ENCODE results near the gene UBE4B. TPM values are rescaled to one million over a fixed set of nuclear protein-coding genes. Genes with fewer than 3 reads are reported as not detected.
"Not testable (repeated sequence)": the region's sequence is repeated elsewhere in the genome, so short reads cannot be mapped to it uniquely, and the experiment has no call there.

UBE4B gene
- total RNA-seq, 1 donor from 2014 or later, result 39.1 TPM

DNA sequence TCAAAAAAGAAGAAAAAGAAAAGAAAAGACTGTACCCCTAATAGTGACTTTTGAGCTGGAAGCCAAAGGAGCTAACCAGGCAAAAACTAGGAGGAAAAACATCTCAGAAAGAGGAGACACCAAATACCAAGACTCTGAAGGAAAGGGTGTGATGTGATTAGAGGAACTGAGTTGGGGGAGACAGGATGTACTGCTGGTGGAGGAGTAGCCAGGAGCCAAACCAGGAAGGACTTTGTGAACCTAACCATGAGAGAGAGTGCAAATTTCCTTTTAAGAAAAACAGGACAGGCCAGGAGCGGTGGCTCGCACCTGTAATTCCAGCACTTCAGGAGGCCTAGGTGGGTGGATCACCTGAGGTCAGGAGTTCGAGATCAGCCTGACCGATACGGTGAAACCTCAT, 39.8 kb upstream of the UBE4B start:
- Histone ChIP-seq H3K9me3 (no peaks in the 10 kb centered on the region), H3K36me3 (no peaks in the 10 kb centered on the region), H3K4me1 (peaks cover 33% of the 10 kb centered on the region), H3K27me3 (ENCODE audit: low read depth) (peaks cover 30% of the 10 kb centered on the region), H3K27ac (peak overlapping the region; percentile 18), H3K4me3 (no peak overlapping the region)
- TF ChIP-seq, protein P1, sequence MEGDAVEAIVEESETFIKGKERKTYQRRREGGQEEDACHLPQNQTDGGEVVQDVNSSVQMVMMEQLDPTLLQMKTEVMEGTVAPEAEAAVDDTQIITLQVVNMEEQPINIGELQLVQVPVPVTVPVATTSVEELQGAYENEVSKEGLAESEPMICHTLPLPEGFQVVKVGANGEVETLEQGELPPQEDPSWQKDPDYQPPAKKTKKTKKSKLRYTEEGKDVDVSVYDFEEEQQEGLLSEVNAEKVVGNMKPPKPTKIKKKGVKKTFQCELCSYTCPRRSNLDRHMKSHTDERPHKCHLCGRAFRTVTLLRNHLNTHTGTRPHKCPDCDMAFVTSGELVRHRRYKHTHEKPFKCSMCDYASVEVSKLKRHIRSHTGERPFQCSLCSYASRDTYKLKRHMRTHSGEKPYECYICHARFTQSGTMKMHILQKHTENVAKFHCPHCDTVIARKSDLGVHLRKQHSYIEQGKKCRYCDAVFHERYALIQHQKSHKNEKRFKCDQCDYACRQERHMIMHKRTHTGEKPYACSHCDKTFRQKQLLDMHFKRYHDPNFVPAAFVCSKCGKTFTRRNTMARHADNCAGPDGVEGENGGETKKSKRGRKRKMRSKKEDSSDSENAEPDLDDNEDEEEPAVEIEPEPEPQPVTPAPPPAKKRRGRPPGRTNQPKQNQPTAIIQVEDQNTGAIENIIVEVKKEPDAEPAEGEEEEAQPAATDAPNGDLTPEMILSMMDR (IDR thresholded peaks at IDR 0.05), result no peak
- intact Hi-C loops (cut with DNase I), result no loop called here
- DNase-seq (no peak), ATAC-seq (no peak)

DNA sequence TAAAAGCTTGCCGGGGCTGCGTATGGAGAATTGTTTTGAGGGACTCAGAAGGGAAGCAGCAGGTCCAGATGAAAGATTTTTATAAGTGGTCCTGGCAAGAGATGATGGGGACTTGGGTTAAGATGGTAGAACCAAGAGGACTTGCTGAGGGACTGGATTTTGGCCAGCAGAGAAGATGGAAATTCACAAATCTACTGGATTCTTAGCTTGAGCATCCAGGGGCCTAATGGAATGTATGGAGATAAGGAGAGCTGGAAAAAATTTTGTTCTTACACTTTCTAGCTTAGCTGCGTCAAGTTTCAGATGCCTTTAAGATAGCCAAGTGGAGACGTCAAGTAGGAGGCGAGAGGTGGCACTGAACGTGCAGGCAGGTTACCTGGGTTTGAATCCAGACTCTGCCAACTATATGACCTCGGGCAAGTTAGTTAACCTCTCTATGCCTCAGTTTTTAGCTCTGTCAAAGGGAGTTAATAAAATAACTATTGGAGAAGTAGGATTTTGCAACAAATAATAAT, 39.1 kb upstream of the UBE4B start:
- DNase-seq (no peak), ATAC-seq (no peak)
- intact Hi-C loops (cut with DNase I), result no loop called here
- H3K9me3 ChIP-seq, result no peaks in the 10 kb centered on the region
- no peaks in the 10 kb centered on the region for H3K36me3 ChIP-seq
- TF ChIP-seq, protein P1 (IDR thresholded peaks at IDR 0.05), result no peak
- H3K27ac ChIP-seq, result no peak overlapping the region
- H3K4me1 ChIP-seq, result peaks cover 37% of the 10 kb centered on the region
- peaks cover 37% of the 10 kb centered on the region for H3K27me3 ChIP-seq (ENCODE audit: low read depth)
- no peak overlapping the region for H3K4me3 ChIP-seq

DNA sequence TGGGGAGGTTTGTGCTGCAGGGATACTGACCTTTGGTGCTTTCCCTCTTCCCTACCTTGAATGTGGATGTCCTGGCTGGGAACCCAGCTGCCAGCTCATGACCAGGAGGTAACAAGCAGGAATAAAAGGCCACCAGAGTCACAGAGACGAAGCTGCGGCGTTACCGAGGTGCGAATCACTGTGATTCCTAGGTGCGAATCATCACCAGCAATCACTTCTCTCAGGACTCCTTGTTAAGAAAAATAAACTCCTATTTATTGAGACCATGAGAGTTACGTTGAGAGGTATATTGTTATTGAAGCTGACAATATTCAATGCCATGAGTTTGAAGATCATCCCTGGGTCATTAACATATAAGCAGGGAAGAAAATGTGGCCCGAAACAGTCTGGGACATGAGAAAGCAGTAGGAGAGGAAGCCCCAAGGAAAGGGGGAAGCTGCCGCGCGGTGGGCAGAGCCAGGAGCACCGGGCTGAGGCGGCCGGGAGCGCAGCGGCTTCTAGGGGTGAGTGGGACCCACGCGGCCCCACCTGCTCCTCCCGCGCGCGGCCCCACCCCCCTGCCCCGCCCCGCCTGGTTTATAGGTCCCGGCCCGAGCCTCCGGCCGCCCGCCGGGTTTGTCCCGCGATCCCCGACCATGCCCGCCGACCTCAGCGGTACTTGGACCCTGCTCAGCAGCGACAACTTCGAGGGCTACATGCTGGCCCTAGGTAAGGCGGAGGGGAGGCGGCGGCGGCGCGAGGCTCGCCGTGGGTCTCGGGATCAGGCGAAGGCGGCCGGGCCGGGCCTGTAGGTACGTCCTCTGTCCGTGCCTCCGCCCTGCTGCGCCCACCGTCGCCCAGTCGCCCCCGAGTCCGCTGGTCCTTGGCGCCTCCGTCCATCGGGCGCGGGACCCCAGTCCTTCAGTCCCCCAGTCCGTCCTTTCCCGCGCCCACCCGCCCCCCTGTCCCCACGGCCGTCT, 35.9 kb upstream of the UBE4B start, which contains the start of gene RBP7:
RBP7 (plus strand) TSS at position 605 of the 959 bp plus-strand sequence; CDS start at position 636, 31 bp downstream.
- ATAC-seq (peak; percentile 62 to 73), DNase-seq (peak; percentile 68)
- no peak within 1 kb of the TSS for H3K27ac ChIP-seq
- no peaks in the 10 kb centered on the region for H3K36me3 ChIP-seq
- intact Hi-C loops (cut with DNase I), result no loop called here
- peak within 1 kb of the TSS; percentile 59 for H3K4me3 ChIP-seq
- H3K9me3 ChIP-seq, result no peaks in the 10 kb centered on the region
- peaks cover 20% of the 10 kb centered on the region for H3K4me1 ChIP-seq
- peaks cover 65% of the 10 kb centered on the region for H3K27me3 ChIP-seq (ENCODE audit: low read depth)
- TF ChIP-seq, protein P1 (IDR thresholded peaks at IDR 0.05), result no peak

DNA sequence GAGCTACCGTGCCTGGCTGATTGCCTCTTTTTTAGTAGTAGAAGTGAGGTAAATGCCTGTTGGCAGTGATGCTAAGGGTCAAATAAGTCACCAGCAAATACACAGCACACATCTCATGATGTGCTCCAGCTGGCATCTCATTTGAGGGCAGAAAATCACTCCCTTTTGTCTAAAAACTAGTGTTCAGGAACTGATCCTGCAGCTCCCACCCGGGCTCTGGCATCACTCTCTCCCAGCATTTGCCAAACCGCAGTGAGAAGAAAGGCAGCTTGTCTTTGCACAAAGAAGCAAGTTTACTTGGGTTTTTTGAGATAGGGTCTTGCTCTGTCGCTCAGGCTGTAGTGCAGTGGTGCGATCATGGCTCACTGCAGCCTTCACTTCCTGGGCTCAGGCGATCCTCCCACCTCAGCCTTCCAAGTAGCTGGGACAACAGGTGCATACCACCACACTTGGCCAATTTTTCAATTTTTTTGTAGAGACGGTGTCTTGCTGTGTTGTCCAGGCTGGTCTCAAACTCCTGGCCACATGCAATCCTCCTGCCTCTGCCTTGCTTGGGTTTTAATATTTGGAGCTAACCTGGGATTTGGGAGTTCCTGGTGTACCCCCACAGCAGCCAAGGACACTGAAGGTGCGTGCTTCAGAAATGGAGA, 31.6 kb upstream of the UBE4B start:
- Histone ChIP-seq H3K36me3 (no peaks in the 10 kb centered on the region), H3K27me3 (ENCODE audit: low read depth) (peaks cover 78% of the 10 kb centered on the region)

DNA sequence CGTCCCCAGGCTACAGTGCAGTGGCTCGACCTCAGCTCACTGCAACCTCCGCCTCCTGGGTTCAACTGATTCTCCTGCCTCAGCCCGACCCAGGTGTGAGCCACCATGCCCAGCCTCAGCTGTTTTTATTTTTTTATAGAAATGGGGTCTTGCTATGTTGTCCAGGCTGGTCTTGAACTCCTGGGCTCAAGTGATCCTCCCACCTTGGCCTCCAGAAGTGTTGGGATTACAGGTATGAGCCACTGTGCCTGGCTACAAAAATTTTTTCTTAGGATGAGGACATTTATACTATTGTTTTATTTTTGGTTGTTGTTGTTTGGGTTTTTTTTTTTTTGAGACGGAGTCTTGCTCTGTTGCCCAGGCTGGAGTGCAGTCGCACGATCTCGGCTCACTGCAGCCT, 27.5 kb upstream of the UBE4B start:
- H3K9me3 ChIP-seq; H3K27ac ChIP-seq; intact Hi-C loops (cut with DNase I); H3K4me3 ChIP-seq; ATAC-seq; DNase-seq; H3K36me3 ChIP-seq; H3K4me1 ChIP-seq: not testable (repeated sequence)
- peaks cover 40% of the 10 kb centered on the region for H3K27me3 ChIP-seq (ENCODE audit: low read depth)

More for the DNA sequence above, 31.6 kb upstream of the UBE4B start:
- ATAC-seq (no peak), DNase-seq (no peak)
- intact Hi-C loops (cut with DNase I), result no loop called here
- H3K27ac ChIP-seq, result no peak overlapping the region
- H3K9me3 ChIP-seq, result no peaks in the 10 kb centered on the region
- no peak overlapping the region for H3K4me3 ChIP-seq
- TF ChIP-seq, protein P1 (IDR thresholded peaks at IDR 0.05), result no peak
- peaks cover 15% of the 10 kb centered on the region for H3K4me1 ChIP-seq
